ENCODE data around the gene LRP1. TPM values are rescaled to one million over a fixed set of nuclear protein-coding genes. Genes with fewer than 3 reads are reported as not detected.

The LRP1 gene
- total RNA-seq, 1 donor from 2014 or later = 0.95 TPM

DNA sequence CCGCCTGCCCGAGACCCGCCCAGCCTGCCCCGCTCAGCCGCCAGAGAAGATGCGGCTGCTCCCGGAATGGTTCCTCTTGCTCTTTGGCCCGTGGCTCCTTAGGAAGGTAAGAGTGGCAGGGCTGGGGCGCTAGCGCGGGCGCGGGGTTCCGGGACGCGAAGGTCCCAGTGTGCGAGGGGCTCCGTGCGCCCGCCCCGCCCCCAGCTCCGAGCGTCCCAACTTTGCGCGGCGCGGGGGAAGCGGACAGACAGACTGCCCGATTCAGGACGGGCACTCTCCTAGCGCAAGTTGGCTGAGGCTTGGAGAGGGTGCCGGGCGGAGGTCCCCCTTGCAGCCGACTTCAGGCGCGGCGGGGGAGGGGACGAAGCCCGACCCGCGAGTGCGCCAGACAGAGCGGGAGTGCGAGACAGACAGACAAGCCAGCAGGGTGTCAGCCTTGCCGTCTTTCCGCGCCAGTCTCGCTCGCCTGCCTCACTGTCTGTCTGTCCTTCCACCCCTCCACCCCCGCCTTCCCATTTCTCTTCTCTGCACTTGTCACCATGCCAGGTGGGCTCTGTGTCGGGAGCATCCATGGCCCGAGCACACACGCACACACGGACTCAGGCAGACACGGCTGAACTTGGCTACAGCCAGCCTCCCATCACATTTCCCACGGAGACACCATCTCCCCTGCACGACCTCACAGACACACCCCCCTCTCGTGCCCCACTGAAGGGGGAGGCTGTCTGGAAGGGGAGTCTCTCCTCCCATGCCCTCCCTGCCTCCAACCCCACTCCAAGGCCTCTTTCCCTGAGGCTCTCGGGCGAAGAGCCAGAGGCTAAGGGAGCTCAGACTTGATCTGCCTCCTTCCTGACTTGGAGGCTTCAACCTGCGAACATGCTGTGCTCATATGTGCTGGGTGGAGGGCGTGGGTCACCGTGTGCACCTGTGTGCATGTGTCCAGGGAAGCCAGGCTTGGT lies 88.9 kb downstream of the LRP1 start:
- ATAC-seq (ENCODE audit: low read depth) (peak; percentile 3), DNase-seq (no peak)
- POLR2A ChIA-PET = interaction anchor here (0.6 to 8.9 kb wide), 6 partner anchors 9 to 263 kb away, joined by 3 to 175 read pairs (median 7); partner anchors contain the start of genes ARHGAP9 and SHMT2
- TF ChIP-seq, protein P1, sequence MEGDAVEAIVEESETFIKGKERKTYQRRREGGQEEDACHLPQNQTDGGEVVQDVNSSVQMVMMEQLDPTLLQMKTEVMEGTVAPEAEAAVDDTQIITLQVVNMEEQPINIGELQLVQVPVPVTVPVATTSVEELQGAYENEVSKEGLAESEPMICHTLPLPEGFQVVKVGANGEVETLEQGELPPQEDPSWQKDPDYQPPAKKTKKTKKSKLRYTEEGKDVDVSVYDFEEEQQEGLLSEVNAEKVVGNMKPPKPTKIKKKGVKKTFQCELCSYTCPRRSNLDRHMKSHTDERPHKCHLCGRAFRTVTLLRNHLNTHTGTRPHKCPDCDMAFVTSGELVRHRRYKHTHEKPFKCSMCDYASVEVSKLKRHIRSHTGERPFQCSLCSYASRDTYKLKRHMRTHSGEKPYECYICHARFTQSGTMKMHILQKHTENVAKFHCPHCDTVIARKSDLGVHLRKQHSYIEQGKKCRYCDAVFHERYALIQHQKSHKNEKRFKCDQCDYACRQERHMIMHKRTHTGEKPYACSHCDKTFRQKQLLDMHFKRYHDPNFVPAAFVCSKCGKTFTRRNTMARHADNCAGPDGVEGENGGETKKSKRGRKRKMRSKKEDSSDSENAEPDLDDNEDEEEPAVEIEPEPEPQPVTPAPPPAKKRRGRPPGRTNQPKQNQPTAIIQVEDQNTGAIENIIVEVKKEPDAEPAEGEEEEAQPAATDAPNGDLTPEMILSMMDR (IDR thresholded peaks at IDR 0.05) = no peak
- CTCF ChIA-PET = interaction anchor here (8.8 kb wide), 1 partner anchor 19 kb away, joined by 390 read pairs; the partner anchor contains the start of gene SHMT2
- Mint-ChIP-seq H3K4me3 (peak overlapping the region; percentile 86), H3K4me1 (peaks cover 73% of the 10 kb centered on the region), H3K36me3 (ENCODE audit: low read depth) (no peaks in the 10 kb centered on the region), H3K9me3 (no peaks in the 10 kb centered on the region), H3K27ac (peak overlapping the region; percentile 79), H3K27me3 (peaks cover 42% of the 10 kb centered on the region)
- intact Hi-C loops (cut with micrococcal nuclease) = loop anchor here (1.0 kb wide), 2 partner anchors 8 to 12 kb away; partner anchors contain the start of gene SHMT2

DNA sequence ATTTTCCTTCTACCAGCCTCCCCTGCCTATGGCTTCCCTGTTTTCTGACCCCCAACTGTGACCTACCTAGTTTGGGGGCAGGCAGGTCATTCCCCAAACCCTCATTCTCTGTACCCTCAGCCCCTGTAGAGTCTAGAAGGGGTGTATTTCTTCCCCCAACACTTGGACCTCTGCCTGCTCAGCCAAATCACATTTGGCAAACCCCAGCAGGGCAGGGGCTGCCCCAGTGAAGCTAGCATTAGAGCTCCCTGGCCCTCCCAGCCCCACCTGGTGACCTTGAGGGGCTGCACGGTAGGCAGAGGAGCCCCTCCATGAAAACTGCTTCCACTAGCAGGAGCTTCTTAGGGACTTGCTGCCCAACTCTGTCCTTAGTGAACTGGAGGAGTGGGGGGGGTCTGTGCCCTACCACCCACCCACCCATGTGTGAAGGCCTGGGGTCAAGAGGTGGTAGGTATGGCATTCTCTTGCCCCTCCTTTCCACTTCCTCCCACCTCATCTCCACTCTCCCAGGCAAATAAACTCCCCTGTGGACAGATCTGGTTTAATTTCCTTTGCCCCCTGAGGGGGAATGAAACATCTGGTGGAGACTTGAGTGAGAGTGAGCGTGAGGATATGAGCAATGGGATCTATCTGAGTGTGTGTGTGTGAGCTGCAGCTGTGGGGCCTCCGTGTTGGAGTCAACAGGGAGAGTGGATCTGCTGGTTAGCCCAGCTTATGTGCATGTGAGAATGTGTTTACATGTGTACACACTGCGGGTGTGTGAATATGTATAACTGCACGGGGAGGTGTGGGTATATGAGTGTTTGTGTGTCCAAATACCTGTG lies 90.0 kb downstream of the LRP1 start:
- Mint-ChIP-seq H3K9me3 (no peaks in the 10 kb centered on the region), H3K4me1 (peaks cover 78% of the 10 kb centered on the region), H3K27me3 (peaks cover 49% of the 10 kb centered on the region), H3K27ac (peak overlapping the region; percentile 66), H3K4me3 (peak overlapping the region; percentile 86), H3K36me3 (ENCODE audit: low read depth) (no peaks in the 10 kb centered on the region)
- CTCF ChIA-PET = interaction anchor here (8.8 kb wide), 1 partner anchor 18 kb away, joined by 390 read pairs; the partner anchor contains the start of gene SHMT2
- intact Hi-C loops (cut with micrococcal nuclease) = no loop called here
- TF ChIP-seq, protein P1 (IDR thresholded peaks at IDR 0.05) = no peak
- POLR2A ChIA-PET = interaction anchor here (0.6 to 8.9 kb wide), 5 partner anchors 12 to 262 kb away, joined by 3 to 175 read pairs (median 4); partner anchors contain the start of genes ARHGAP9 and SHMT2
- ATAC-seq (ENCODE audit: low read depth) = no peak
- no peak for DNase-seq

DNA sequence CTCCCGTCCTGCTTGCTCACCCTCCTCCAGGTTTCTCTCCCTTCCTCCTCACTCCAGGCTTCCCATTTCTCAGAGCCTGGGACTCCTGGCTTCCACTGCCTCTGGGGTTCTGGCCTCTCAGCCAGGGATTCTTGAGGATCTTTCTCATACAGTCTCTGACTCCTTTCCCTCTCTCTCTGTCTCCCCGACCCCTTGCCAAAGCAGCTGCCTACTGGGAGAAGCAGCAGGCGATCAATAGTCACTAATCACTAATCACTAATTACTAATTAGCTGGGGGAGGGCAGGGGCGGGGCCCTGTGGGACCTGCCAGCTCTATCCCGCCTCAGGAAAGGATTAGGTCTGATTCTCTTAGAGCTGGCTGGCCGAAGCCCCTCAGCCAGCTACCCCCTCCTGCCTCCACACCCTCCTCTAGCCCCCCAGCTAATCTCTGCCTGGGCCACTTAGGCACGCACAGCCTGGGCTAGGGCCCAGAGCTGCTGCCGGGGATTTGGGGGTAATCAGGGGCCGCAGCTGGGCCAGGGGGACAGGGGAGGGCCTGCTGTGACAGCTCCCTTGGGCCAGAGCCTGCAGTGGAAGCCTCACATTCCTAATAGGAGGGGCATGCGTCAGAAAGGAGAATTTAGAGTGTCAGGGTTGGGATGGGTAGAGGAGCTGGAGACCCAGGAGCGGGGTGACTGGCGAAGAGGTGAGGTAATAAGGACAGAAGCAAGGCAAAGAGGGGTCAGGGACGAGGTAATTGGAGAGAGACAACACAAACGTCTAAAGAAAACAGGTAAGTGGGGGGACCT lies 91.1 kb downstream of the LRP1 start:
- Mint-ChIP-seq H3K4me3 (no peak overlapping the region), H3K4me1 (peaks cover 74% of the 10 kb centered on the region), H3K27me3 (peaks cover 49% of the 10 kb centered on the region), H3K9me3 (no peaks in the 10 kb centered on the region), H3K36me3 (ENCODE audit: low read depth) (no peaks in the 10 kb centered on the region), H3K27ac (no peak overlapping the region)
- ATAC-seq (ENCODE audit: low read depth) (no peak), DNase-seq (no peak)
- TF ChIP-seq, protein P1 (IDR thresholded peaks at IDR 0.05) = no peak
- CTCF ChIA-PET = interaction anchor here (8.8 kb wide), 1 partner anchor 16 kb away, joined by 390 read pairs; the partner anchor contains the start of gene SHMT2
- intact Hi-C loops (cut with micrococcal nuclease) = no loop called here
- POLR2A ChIA-PET = interaction anchor here (7.4 to 8.9 kb wide), 2 partner anchors 11 to 20 kb away, joined by 65 to 175 read pairs; partner anchors contain the start of gene SHMT2

DNA sequence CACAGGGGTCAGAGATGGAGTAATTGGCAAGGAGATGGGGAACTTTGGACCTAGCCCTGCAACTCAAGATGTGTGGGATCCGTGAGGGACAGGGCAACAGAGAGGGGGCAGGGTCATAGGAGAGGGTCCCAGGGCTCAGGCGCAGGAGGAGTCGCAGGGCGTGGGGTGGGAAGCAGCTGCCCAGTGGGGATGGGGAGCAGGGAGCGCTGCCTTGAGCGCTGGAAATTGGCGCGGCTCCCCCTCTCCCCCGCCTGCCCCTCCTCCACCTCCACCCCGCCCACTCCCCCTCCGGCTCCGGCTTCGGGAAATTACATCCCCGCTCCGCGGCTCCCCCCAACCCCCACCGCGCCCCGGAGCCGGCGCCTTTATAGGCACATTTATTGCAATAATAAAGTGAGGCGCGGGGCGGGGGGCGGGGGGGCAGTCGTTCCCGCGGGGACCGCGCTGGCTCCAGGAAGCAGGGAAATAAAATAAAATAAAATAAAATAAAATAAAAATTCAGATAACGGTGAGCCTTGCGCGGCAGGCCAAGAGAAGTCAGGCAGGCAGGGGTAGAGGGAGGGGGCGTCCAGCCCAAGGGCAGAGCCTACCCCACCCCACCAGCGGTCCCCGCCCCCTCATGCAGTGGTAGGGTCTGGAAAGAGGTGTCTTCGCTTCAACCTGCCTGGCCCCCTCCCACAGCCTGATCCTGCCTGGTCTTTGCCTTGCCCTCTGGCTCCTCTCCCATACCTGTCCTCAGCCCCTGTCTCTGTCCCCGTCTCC lies 91.9 kb downstream of the LRP1 start:
- intact Hi-C loops (cut with micrococcal nuclease) = loop anchor here (10.0 kb wide), 1 partner anchor 405 kb away; no protein-coding TSS in a partner anchor
- Mint-ChIP-seq H3K27me3 (peaks cover 49% of the 10 kb centered on the region), H3K27ac (no peak overlapping the region), H3K4me1 (peaks cover 68% of the 10 kb centered on the region), H3K36me3 (ENCODE audit: low read depth) (no peaks in the 10 kb centered on the region), H3K4me3 (no peak overlapping the region), H3K9me3 (no peaks in the 10 kb centered on the region)
- no peak for DNase-seq
- TF ChIP-seq, protein P1 (IDR thresholded peaks at IDR 0.05) = no peak
- ChIA-PET CTCF (interaction anchor here (8.8 kb wide), 1 partner anchor 16 kb away, joined by 390 read pairs; the partner anchor contains the start of gene SHMT2), POLR2A (interaction anchor here (7.4 to 8.9 kb wide), 2 partner anchors 10 to 19 kb away, joined by 65 to 175 read pairs; partner anchors contain the start of gene SHMT2)
- ATAC-seq (ENCODE audit: low read depth) = no peak
